Measurements from ENCODE around the gene FMR1. TPM values are rescaled to one million over a fixed set of nuclear protein-coding genes. Genes with fewer than 3 reads are reported as not detected.

The FMR1 gene
- 33.6 and 34.6 TPM in 2 replicates for total RNA-seq

GRCh38 chrX:147911192-147912022 lies at the start of gene FMR1:
FMR1 (plus strand) TSS chrX:147911919; CDS start chrX:147912180, 261 bp downstream.

GRCh38 chrX:147981038-147981752 lies 69.5 kb downstream of the FMR1 start, which contains the start of gene FMR1NB:
FMR1NB (plus strand) TSS chrX:147981337; CDS start chrX:147981403, 66 bp downstream.

Other genes starting within 250 kb of the FMR1 start
- gene FMR1NB, start 69.4 kb downstream of the FMR1 start, total RNA-seq: not detected in 2 replicates